A673 (cell line): ENCODE results near the gene TMEM184A.

Experiments used
- CTCF ChIP-seq: fragments of 300-800, 200-600 bp; sonication (generic); conservative IDR thresholded peaks from 2 replicates; pipeline ENCODE4 v1.5.1; 2017; ENCODE audit warnings: low read depth, mild to moderate bottlenecking, antibody characterized with exemption, low read length, moderate library complexity, mixed read lengths
- EZH2 ChIP-seq: fragments of 200-600 bp; sonication (generic); IDR thresholded peaks from 2 replicates; pipeline ENCODE4 v1.6.1; 2017; ENCODE audit warnings: borderline replicate concordance, low read depth, mild to moderate bottlenecking, mixed read lengths, antibody characterized with exemption, low read length; ENCODE audit not compliant: poor library complexity, severe bottlenecking

- TF ChIP-seq CTCF (no peak), EZH2 (no peak)
These were observed 3.0 kb upstream of the TMEM184A start for GRCh38 chr7:1558841-1559625.
